ENCODE data around the gene ARHGAP22.

Gene ARHGAP22

DNA sequence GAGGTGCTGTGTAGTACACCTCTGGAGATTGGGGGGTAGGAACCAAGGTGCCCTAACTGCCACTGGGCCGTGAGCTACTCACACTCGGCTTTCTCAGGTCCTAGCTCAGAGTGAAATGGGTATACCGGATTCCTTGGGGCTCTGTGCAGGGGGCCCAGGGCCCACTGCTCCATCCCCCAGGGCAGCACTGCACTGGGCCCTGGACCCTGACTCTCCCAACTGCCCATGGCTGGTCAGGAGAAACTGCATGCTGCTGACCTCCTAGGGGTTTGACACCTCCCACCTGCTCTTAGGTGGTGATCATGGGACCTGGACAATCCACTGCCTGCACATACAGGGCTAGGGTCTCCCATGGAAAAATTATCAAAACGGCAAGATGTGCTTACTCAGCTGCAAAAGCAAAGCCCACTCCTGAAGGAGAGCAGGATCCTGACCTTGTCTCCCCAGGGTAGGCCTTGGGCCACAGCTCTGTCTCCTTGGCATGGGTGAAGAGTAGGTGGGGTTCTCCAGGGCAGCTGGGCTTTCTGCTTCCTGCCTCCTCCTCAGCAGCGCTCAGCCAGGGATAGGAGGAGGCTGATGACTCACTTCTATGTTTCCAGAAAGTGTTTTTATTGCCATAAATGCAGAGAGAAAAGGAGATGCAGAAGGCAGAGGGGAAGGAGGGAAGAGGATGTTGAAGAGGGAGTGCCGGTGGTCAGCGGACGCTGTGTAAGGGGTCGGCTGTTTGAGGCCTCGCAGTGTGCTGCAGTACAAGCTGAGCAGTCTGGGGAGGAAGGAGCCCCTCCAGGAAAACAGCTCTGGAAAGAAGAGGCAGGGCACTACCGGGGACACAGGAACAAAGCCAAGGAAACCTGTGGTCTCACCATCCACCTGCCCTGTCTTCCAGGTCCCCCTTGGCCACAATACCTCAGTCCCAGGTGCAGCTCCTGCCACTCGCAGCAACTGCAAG, 107.8 kb downstream of the ARHGAP22 start:
- no peak for DNase-seq (ENCODE audit: low read depth)

DNA sequence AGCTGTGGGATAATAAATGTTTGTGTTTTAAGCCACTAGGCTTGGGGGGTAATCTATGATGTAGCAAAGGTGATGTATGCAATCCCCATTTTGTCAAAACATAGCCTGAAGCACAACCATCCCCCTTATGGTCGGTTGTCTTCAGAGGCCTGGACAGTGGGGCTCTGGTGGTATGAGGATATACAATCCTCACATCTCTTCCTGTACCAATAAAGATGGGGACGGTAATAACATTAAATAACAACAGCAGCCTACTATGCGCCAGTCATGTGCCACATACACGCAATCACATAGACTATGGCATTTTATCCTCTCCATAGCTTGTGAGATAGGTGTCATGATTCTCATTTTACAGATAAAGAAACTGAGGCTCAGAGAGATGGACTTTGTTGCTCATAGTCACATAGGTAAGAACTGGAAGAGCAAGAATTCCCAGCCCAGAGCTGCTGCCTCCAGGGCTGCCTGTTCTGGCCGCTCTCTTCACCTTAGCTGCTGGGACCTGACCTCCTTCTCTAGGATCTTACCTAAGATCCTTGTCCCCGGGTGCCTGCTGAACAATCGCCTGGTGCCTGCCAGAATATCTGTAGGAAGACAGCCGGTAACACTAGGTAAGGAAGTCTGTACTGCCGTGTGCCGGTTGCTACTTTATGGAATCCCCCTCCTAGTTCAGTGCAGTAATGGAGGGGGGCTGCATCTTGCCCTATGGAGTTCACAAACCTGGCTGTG, 108.6 kb downstream of the ARHGAP22 start:
- no peak for DNase-seq (ENCODE audit: low read depth)

DNA sequence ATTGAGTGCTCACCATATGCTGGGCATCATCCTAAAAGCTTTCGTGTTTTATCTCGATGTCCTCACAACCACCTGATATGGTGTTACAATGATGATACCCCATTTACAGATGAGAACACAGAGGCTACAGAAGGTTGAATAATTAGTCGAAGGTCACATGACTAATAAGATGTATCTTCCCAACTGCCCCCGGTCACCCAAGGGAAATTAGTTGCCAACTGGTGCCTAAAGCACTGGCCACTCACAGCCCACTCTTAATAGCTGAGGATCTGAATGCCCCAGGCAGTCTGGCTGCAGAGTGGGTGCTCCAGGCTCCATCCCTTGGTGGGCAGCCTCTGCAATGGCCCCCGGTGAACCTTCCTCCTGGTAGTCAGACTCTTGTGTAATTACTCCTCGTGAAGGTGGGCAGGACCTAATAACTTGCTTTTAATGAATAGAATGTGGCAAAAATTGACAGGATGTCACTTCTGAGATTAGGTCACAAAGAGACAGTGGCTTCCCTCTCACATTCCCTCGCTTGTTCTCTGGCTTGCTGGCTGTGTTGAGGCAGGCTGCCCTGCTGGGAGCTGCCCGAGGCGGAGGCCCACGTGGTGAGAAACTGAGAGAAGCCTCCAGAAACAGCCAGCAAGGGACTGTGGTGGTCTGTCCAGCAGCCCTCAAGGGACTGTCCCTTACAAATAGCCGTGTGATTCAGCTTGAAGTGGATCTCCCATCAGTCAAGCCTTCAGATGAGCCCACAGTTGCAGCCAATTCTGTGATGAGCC, 109.4 kb downstream of the ARHGAP22 start:
- no peak for DNase-seq (ENCODE audit: low read depth)

DNA sequence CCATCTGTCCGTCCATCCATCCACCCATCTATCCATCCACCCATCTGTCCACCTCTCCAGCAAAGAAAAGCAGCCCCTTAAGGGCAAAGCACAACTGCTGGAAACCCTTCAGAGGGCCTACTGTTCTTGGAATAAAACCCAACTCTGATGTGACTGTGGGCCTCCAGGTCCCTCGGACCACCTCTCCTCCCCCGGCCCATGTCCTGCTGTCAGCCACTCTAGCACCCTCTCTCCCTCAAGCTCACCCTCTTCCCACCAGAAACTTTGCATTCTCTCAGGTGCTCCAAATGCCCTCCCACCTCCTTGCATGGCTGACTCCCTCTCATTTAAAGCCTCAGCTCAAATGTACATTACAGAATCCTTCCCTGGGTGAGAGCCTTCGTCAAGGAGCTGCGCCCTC, 110.3 kb downstream of the ARHGAP22 start:
- DNase-seq (ENCODE audit: low read depth): no peak

DNA sequence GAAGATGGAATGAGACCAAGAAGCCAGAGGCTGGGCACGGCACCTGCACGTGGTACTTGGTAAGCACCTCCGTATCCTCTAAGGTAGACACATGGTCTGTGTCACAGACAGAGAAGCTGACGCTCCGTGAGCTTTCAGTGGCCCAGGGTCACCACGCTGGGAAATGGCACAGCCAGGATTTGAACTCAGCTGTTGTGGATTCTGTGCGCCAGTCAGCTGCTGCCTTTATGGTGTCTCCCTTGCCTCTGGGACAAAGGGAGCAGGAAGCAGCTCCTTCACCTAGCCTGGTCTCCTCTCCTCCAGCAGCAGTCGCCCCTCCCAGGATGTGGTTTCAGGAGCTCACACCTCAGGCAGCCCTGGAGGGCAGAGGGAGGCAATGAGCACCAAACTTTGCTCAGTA, 110.8 kb downstream of the ARHGAP22 start:
- no peak for DNase-seq (ENCODE audit: low read depth)

DNA sequence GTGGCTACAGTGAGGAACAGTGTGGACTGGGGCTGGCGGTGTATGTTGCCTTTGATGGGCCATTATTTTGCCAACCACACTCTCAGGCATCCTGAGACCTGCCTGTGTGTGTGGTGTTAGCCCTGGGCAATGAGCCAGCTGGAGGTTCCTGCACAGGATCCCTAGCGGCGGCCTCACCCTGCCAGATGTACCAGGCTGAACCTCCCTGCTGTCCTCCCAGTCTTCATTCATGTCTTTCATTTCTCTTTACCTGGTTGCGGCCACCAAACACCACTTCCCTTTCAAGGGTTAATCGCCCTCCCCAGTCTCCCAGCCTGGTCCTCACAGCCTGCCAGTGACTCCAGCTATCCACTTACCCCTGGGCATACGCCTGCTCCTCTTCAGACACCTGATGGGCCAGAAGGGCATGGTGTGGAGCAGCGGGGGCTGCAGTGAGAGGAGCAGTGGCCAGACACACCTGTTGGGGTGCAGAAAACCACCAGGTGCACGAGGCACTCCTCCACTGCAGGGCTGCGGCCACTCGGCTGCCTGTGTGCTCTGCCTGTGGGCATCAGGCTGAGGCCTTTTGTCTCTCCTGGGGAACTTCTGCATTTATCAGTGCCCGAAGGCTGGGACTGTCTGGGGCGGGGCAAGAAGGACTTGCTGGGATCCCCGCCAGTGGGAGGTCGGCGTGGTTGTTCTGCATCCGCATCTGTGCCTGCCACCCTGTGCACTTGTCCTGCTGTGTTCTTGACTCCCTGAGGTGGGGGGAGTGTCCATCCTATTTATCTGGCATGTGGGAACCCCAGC, 111.6 kb downstream of the ARHGAP22 start:
- DNase-seq (ENCODE audit: low read depth): no peak

DNA sequence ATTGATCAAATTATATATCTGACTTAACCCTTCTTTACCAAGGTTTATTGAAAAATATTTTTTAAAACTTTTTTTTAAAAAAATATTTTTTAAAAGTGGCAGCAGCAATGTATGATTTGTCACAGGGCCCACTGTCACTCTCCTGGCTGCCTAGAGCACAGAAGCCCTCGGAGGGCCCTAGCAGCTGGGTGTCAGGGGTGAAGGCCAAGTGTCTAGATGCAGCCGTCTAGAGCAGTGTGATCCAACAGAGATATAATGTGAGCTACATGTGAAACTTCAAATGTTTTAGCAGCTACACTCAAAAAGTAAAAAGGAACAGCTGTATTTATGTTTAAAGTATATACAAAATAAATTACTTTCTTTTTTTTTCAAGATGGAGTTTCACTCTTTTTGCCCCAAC, 112.7 kb downstream of the ARHGAP22 start:
- no peak for DNase-seq (ENCODE audit: low read depth)

DNA sequence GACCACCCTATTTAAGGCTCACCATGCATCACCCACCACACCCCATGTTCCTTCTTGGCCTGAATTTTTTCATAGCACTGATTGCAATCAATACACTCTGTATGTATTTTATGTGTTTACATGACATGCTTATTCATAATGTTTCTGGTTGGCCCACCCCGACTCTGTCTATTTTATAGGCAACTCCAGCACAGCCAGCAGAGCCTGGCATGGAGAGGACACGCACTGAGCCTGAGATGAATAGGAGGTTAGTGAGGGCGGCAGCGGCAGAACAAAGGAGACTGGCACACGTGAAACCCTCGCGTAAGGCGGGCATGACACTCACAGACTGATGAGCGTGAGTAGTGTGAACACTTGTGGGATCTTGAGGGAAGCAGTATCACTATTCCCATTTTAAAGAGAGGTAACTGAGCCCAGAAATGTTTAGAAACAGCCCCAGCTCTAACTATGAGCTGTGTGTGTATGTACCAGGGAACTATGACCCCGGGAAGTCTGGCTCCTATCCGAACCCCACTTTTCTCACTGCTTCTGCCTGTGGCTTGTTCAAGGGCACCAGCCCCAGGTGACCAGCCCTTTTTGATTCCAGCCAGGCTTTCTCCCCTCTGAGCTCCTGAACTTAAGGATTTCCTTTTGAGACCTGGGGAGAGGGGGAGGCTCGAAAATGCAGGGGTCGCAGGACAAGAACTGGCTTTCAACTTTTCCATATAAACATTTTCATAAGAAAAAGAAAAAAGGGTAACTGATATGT, 113.3 kb downstream of the ARHGAP22 start:
- DNase-seq (ENCODE audit: low read depth): no peak

DNA sequence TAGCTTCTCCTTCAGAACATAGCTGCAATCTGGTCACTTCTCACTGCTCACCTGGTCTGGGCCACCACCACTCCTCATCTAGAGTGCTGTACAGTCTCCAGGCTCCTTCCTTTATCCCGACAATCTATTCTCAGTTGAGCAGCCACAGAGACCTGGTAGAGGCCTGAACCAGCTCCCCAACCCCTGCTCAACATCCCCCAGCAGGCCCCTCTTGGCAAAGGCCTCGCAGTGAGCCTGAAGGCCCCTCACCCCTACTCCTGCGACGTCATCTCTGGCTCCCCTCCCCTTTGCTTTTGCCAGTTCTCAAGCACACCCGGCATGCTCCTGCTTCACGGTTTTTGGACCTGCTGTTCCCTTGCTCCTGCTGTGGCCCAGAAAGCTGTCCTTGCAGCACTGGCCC, 113.9 kb downstream of the ARHGAP22 start:
- DNase-seq (ENCODE audit: low read depth): no peak

DNA sequence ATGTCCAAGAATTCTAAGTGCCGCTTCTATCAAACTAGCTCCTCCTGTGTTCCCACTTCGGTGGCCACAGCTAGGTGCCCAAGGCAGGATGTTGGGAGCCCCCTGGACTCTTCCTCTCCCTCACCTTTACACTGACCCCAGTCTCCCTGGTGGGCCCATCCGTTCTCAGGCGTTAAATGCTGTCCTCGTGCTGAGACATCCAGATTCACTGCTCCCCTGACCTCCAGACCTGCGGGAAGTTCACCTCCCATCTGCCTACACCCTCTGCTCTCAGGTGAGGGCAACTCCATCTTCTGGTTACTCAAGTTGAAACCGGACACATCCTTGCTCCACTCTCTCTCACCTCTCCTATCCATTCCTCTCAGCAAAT, 114.3 kb downstream of the ARHGAP22 start:
- DNase-seq (ENCODE audit: low read depth): no peak

DNA sequence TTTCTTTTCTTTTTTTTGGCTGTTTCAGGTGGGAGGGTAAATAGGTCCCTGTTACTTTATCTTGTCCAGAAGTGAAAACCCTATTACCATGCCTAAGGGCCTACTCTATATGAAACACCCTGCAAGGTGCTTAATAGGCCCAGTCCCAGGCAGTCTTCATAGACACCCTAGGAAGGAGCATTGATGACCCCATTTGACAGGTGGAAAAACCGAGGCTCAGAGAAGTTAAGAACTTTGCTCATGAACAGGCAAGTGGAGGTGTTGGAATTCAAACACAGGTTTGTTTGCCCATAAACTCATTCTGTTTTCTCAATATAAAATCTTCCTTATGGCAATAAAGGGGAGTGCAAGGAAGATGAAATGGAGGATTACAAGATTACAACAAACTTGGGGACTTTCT, 115.8 kb downstream of the ARHGAP22 start:
- DNase-seq (ENCODE audit: low read depth): no peak

DNA sequence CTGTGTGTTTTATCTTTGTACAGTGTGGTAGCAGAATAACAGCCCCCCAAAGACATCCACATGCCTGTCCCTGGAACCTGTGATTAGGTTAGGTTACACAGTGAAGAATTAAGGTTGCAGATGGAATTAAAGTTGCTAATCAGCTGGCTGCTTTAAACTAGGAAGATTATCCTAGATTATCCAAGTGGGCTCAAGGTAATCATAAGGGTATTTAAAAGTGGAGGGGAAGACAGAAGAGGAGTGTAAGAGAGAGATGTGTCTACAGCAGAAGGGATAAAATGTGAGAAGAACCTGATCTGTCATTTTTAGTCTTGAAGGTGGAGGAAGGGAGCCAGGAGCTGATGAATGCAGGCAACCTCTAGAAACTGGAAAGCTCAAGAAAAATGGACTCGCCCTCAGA, 117.6 kb downstream of the ARHGAP22 start:
- no peak for DNase-seq (ENCODE audit: low read depth)

DNA sequence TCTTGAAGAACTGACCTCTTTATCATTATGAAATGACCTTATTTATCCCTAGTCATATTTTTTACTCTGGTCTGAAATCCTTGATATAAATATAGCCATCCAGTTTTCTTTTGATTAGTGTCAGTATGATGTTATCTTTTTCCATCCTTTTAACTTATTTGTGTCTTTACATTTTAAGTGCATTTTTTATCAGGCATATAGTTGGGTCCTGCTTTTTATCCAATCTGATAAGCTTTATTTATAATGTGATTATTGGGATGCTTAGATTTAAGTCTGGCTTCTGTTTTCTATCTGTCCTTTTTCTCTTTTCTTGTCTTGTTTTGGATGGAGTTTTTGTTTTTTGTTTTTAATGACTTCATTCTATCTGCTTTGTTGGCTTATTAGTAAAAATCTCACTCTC, 119.2 kb downstream of the ARHGAP22 start:
- DNase-seq (ENCODE audit: low read depth): no peak

DNA sequence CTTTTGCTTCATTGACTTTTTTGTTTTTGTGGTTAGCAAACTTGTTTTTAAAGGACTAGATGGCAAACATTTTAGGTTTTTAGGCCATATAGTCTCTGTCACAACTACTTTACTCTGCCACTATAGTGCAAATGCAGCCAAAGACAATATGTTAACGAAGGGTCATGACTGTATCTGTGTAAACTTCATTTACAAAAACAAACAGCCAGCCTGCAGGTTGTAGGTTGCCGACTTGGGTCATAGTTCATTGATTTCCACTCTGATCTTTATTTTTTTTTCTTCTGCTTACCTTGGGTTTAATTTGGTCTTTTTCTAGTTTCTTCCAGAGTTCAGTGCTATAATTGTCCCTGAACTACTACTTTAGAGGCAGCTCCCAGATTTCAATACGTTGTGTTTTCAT, 120.0 kb downstream of the ARHGAP22 start:
- DNase-seq (ENCODE audit: low read depth): no peak

DNA sequence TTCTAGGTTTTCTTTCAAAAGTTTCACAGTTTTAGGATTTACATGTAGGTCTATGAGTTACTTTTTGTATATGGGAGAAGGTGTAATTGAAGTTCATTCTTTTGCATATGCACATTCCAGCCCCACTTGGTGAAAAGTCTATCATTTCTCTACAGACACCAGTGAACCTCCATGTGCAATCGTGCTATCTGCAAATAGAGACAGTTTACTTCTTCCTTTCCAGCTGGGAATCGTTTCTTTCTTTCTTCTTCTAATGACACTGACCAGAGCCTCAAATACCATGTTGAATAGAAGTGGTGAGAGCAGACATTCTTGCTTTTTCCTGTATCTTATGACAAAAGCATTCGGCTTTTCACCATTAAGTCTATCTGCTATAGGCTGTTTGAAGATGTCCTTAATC, 122.7 kb downstream of the ARHGAP22 start:
- DNase-seq (ENCODE audit: low read depth): no peak

DNA sequence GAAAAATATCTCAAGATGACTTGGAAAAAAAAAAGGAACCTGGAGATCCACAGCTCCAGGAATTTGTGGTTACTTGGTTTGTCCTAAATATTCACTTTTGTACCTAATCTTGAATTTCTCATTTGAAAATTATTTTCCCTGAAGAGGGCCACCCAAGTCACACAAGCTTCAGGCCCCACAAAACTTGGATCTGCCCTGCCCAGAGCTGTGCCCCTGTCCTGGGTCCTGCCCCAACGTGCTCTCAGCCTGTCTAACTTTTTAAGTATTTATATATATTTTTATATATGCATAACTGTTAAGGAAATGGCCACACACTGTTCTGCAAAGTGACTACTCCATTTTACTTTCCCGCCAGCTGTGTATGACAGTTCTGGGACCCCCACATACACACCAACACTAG, 123.5 kb downstream of the ARHGAP22 start:
- DNase-seq (ENCODE audit: low read depth): no peak

DNA sequence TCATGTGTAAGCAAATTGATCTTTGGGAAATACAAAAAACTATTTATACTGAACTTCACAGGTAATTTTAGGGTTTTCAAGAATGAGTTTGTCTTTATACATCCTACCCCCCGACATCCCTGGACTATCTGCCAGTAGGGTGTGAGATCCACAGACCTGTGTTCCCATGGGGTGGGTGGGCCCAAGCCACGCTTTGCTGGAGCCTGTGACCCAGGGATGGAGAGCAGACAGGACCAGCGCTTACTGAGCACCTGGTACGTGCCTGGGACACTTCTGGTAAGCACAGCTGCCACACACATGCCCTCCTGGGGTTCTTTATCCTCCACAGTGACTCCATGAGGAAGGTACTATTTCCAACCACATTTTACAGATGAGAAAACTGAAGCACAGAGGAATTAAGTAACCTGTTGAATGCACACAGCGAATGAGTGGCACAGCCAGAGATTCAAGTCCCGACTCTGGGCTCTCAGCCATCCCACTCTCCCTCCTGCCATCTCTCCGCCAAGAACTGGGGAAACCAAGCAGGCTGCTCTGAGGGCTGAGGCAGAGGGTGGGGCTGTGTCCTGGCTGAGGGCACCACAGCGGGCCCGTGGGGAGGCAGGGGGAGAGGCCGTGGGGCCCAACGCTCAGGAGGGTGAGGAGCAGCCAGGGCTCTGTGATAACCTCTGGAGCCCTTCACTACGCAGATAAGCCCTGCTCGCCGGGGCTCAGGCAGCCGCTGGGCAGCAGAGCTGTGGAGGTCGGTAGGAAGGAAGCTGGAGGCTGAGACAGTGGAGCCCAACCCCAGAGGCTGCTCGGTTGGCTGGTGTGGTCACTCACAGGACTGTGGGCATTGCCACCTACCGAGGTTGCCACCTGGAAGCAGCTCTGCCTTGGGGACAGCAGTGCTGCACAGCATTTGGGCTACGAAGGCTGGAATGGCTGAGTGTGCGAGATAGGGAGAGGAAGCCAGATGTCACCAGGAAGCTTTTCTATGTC, 124.2 kb downstream of the ARHGAP22 start:
- DNase-seq (ENCODE audit: low read depth): no peak

DNA sequence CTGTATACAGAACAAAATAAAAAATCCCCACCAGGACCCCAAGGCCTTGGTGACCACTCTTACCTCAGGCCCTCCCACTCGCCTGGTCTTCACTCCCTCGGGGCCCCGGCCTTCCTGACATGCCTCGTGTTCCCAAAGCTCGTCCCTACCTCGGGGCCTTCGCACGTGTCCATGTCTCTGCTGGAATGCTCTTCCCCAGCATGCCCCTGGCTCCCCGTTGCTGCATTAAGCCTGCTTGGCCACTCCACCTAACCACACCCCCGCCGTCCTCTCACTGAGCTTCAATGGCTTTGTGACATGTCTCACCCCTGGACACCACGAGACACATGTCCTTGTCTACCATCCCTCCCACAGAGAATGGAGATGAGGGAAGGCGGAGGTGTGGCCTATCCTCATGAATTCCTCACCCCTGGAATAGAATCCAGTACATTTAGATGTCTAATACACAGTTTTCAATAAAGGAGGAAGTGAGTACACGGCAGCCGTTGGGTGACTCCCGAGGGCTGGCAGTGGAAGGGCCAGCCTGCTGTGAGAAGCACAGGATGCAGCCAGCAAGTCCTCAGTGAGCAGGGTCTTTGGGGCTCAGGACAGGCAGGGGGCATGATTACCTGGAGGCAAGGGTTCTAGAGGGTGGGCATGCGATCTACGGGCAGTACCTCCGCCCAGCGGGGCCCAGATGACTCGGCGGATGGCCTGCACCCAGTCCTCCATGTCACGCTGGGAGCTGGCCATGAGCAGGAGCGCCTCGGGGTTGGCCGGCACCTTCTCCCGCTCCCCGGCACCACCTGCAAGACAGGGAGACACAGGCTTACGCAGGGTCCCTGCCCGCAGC, 125.7 kb downstream of the ARHGAP22 start:
- no peak for DNase-seq (ENCODE audit: low read depth)

DNA sequence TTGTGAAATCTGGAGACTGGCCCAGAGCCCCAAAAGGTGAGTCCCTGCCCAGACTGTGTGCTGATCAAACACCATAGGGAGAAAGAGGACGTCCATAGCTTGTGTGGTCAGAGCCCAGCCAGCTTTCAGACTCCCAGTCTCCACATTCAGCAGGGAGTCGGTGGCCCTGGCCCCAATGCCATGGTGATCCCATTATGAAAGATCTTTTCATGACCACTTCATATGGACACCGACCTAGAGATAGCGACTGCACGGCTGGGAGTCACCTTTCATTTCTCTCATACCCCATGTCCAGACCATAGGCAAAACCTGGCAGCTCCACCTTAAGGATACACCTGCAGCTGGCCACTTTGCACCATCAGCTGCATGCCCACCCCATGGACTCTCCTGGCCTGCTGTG, 126.4 kb downstream of the ARHGAP22 start:
- DNase-seq (ENCODE audit: low read depth): no peak
